K562 (cell line): ENCODE measurements around the gene RPL28. TPM values are rescaled to one million over a fixed set of nuclear protein-coding genes. Genes with fewer than 3 reads are reported as not detected.
A peak's percentile ranks its signal among the peaks of the same experiment; 100 is the strongest.

Source experiments
- CEBPB ChIP-seq: fragments of 450-650 bp; IDR thresholded peaks from 2 replicates; pipeline ENCODE4 v1.6.1; 2016; ENCODE audit warnings: missing genetic modification characterization, missing compliant biosample characterization
- CLOCK ChIP-seq: fragments of 250-450 bp; sonication (Bioruptor Pico); IDR thresholded peaks from 2 replicates; pipeline ENCODE4 v1.4.0; 2020; ENCODE audit warnings: mild to moderate bottlenecking, moderate library complexity, borderline replicate concordance
- E2F1 ChIP-seq: sonication (generic); formaldehyde crosslinking; IDR thresholded peaks from 2 replicates; pipeline ENCODE4 v1.8.1; 2023; ENCODE audit warnings: mild to moderate bottlenecking, missing genetic modification reagents, moderate library complexity
- ETS2 ChIP-seq: IDR thresholded peaks from 2 replicates; pipeline ENCODE4 v1.6.1; 2016; ENCODE audit warnings: borderline replicate concordance, missing genetic modification characterization, mild to moderate bottlenecking, moderate library complexity, missing compliant biosample characterization; ENCODE audit not compliant: poor library complexity, severe bottlenecking
- ETV5 ChIP-seq: sonication (generic); formaldehyde crosslinking; IDR thresholded peaks from 2 replicates; pipeline ENCODE4 v1.4.0; 2020; ENCODE audit warnings: low read depth, mild to moderate bottlenecking, missing genetic modification reagents
- FOXO4 ChIP-seq: fragments of 450-650 bp; formaldehyde crosslinking; IDR thresholded peaks from 2 replicates; pipeline ENCODE4 v1.4.0; 2020; ENCODE audit warnings: mild to moderate bottlenecking, moderate library complexity
- FOXP1 ChIP-seq: sonication (generic); formaldehyde crosslinking; IDR thresholded peaks from 2 replicates; pipeline ENCODE4 v1.8.0; 2022; ENCODE audit warnings: mild to moderate bottlenecking, missing genetic modification reagents
- GABPA ChIP-seq: fragments of 200-800 bp; sonication (Bioruptor generic); conservative IDR thresholded peaks from 2 replicates; pipeline ENCODE4 v1.6.1; 2016; ENCODE audit warnings: low read depth, missing genetic modification characterization, missing compliant biosample characterization
- HMG20B ChIP-seq: fragments of 250-450 bp; sonication (Bioruptor Pico); IDR thresholded peaks from 2 replicates; pipeline ENCODE4 v1.5.0; 2021; ENCODE audit warnings: mild to moderate bottlenecking
- HNRNPUL1 ChIP-seq: fragments of 200-400 bp; formaldehyde crosslinking; IDR thresholded peaks from 2 replicates; pipeline ENCODE4 v1.6.1; 2017; ENCODE audit warnings: low read length
- HSF4 ChIP-seq: fragments of 250-450 bp; sonication (Bioruptor Pico); IDR thresholded peaks from 2 replicates; pipeline ENCODE4 v2.1.2; 2022; ENCODE audit warnings: mild to moderate bottlenecking, moderate library complexity, borderline replicate concordance
- MEF2A ChIP-seq: IDR thresholded peaks from 2 replicates; pipeline ENCODE4 v1.6.1; 2011; ENCODE audit warnings: low read depth, mild to moderate bottlenecking, low read length, moderate library complexity; ENCODE audit not compliant: control insufficient read depth
- RBFOX2 ChIP-seq: fragments of 200-400 bp; formaldehyde crosslinking; IDR thresholded peaks from 2 replicates; pipeline ENCODE4 v1.6.1; 2017; ENCODE audit warnings: low read depth, mild to moderate bottlenecking, low read length, moderate library complexity
- RBM39 ChIP-seq: fragments of 200-400 bp; formaldehyde crosslinking; optimal IDR thresholded peaks from 2 replicates; pipeline ENCODE3; 2018; ENCODE audit warnings: low read depth, low read length
- ZBED1 ChIP-seq: IDR thresholded peaks from 2 replicates; pipeline ENCODE4 v1.6.1; 2014
- ZKSCAN1 ChIP-seq: fragments of 150-350 bp; IDR thresholded peaks from 2 replicates; pipeline ENCODE4 v1.6.1; 2016; ENCODE audit warnings: low read depth, low read length
- ZKSCAN8 ChIP-seq: fragments of 200-800 bp; sonication (Bioruptor generic); IDR thresholded peaks from 2 replicates; pipeline ENCODE4 v1.6.1; 2016; ENCODE audit warnings: missing genetic modification characterization, missing compliant biosample characterization
- ZNF143 ChIP-seq: sonication (generic); formaldehyde crosslinking; IDR thresholded peaks from 2 replicates; pipeline ENCODE4 v1.9.0; 2022; ENCODE audit warnings: mild to moderate bottlenecking, missing genetic modification reagents
- ZNF212 ChIP-seq: fragments of 450-650 bp; formaldehyde crosslinking; IDR thresholded peaks from 2 replicates; pipeline ENCODE4 v1.4.0; 2020; ENCODE audit warnings: mild to moderate bottlenecking
- ZNF274 ChIP-seq: IDR thresholded peaks from 2 replicates; pipeline ENCODE4 v1.6.1; 2011; ENCODE audit warnings: low read depth, mild to moderate bottlenecking, low read length, moderate library complexity, borderline replicate concordance
- ZNF324 ChIP-seq: fragments of 250-450 bp; sonication (Bioruptor Pico); IDR thresholded peaks from 2 replicates; pipeline ENCODE4 v1.4.0; 2020; ENCODE audit warnings: mild to moderate bottlenecking
- ZNF583 ChIP-seq: fragments of 250-450 bp; sonication (Bioruptor Pico); IDR thresholded peaks from 2 replicates; pipeline ENCODE4 v1.4.0; 2020
- ZZZ3 ChIP-seq: fragments of 450-650 bp; IDR thresholded peaks from 2 replicates; pipeline ENCODE4 v1.6.1; 2016; ENCODE audit warnings: antibody characterized with exemption, mild to moderate bottlenecking, moderate library complexity
- polyA plus RNA-seq, 8 experiments: library from polyadenylated mRNA; depleted of rRNA in 4 of 8; stranded (reverse) in 5 of 8; unstranded in 3 of 8; fragments of >200 nt; fragmentation: Nextera tagmentation in 2 of 8; fragmentation: Illumina TruSeq in 1 of 8; extraction: Ambion mirVana in 2 of 8; extraction: Trizol in 1 of 8; gene quantifications; 2 replicates each; pipeline versions ENCODE4 v1.2.1 to v1.2.3, GENCODE V29; 2011 to 2014; ENCODE audit warnings: inconsistent platforms in 1 of 8, missing spikeins in 1 of 8
- total RNA-seq, 7 experiments: library from RNA; depleted of rRNA in 6 of 7; stranded (reverse); fragments of >200 nt in 6 of 7; fragmentation: Illumina TruSeq in 2 of 7; extraction: Trizol in 2 of 7; gene quantifications; 2 replicates each; pipeline versions ENCODE4 v1.2.1 to v1.2.3, GENCODE V29; 2011 to 2021; ENCODE audit warnings: low replicate concordance in 1 of 7

The RPL28 gene
- total and polyA plus RNA-seq, 9 of the 15 experiments (the other 6 are each of a cell fraction or from before 2014, with no cell fraction given) = 124 to 3,106 (median 622) TPM

GRCh38 chr19:55406091-55406825 lies 20.5 kb downstream of the RPL28 start (continued):
- TF ChIP-seq CLOCK (CRISPR knock-in tag) = no peak
- TF ChIP-seq ZNF143 (CRISPR knock-in tag) = peak; percentile 21; the same call in 1 of the 2 replicates
- no peak for TF ChIP-seq ZNF212 (CRISPR knock-in tag)
- TF ChIP-seq ETV5 (CRISPR knock-in tag) = no peak; the same call in 1 of the 2 replicates
- 0 out of 2 replicates have a peak, but pooled peaks have one; percentile 29 for TF ChIP-seq HNRNPUL1
- TF ChIP-seq HMG20B (CRISPR knock-in tag) = no peak
- no peak for TF ChIP-seq ZKSCAN1
- TF ChIP-seq ZKSCAN8 (CRISPR knock-in tag) = no peak
- TF ChIP-seq E2F1 (CRISPR knock-in tag) = no peak
- TF ChIP-seq MEF2A = no peak
- no peak for TF ChIP-seq ZNF324
- TF ChIP-seq CEBPB = 0 out of 2 replicates have a peak, but pooled peaks have one; percentile 23
- no peak for TF ChIP-seq ZNF274
- no peak for TF ChIP-seq FOXO4 (CRISPR knock-in tag)
- peak; percentile 60 for TF ChIP-seq RBM39
- no peak for TF ChIP-seq HSF4 (CRISPR knock-in tag)
- TF ChIP-seq ETS2 (tag) = no peak
- TF ChIP-seq GABPA (tag) = no peak
- TF ChIP-seq ZNF583 (CRISPR knock-in tag) = no peak
- no peak for TF ChIP-seq ZZZ3
- 0 out of 2 replicates have a peak, but pooled peaks have one; percentile 34 for TF ChIP-seq FOXP1
- peak; percentile 4; the same call in 1 of the 2 replicates for TF ChIP-seq RBFOX2
- no peak for TF ChIP-seq ZBED1
